Neural cell (in vitro differentiated cells): ENCODE measurements around the gene RASGRP2. TPM values are rescaled to one million over a fixed set of nuclear protein-coding genes. Genes with fewer than 3 reads are reported as not detected.

Experiments
- H2AFZ ChIP-seq: fragments of 200-600, 300-800 bp; sonication (generic), shearing (Covaris generic); 2 replicates; pipeline ENCODE4 v1.6.0; 2014; ENCODE audit warnings: low read depth, mild to moderate bottlenecking, antibody characterized with exemption, low read length, moderate library complexity
- H3F3A ChIP-seq: fragments of 200-600 bp; shearing (Covaris generic); 2 replicates; pipeline ENCODE4 v1.6.1; 2016; ENCODE audit warnings: mild to moderate bottlenecking, moderate library complexity, mixed read lengths, antibody characterized with exemption, low read length; ENCODE audit not compliant: insufficient read depth, poor library complexity, severe bottlenecking
- H3K27ac ChIP-seq: fragments of 200-600, 300-800 bp; sonication (generic), shearing (Covaris generic); 2 replicates; pipeline ENCODE4 v1.5.1; 2014; ENCODE audit warnings: mild to moderate bottlenecking, low read length, moderate library complexity
- H3K27me3 ChIP-seq: fragments of 300-800, 200-600 bp; sonication (generic), shearing (Covaris generic); 2 replicates; pipeline ENCODE4 v1.6.0; 2014; ENCODE audit warnings: mild to moderate bottlenecking, low read depth, low read length, moderate library complexity; ENCODE audit not compliant: insufficient read depth
- H3K36me3 ChIP-seq: fragments of 300-800, 200-600 bp; sonication (generic), shearing (Covaris generic); 2 replicates; pipeline ENCODE4 v1.5.1; 2014; ENCODE audit warnings: mild to moderate bottlenecking, antibody characterized with exemption, low read length, moderate library complexity; ENCODE audit not compliant: insufficient read depth
- H3K4me2 ChIP-seq: fragments of 300-800, 200-600 bp; sonication (generic), shearing (Covaris generic); 2 replicates; pipeline ENCODE4 v1.6.0; 2014; ENCODE audit warnings: mild to moderate bottlenecking, low read length
- H3K4me3 ChIP-seq: fragments of 300-800, 200-600 bp; sonication (generic), shearing (Covaris generic); 2 replicates; pipeline ENCODE4 v1.5.1; 2014; ENCODE audit warnings: mild to moderate bottlenecking, low read length, moderate library complexity
- H3K79me2 ChIP-seq: fragments of 200-600 bp; shearing (Covaris generic); replicated peaks from 2 replicates; pipeline ENCODE4 v1.6.0; 2014; ENCODE audit warnings: mild to moderate bottlenecking, low read length, moderate library complexity; ENCODE audit not compliant: insufficient read depth
- H3K9ac ChIP-seq: fragments of 300-800, 200-600 bp; sonication (generic), shearing (Covaris generic); 2 replicates; pipeline ENCODE4 v1.6.1; 2016; ENCODE audit warnings: mild to moderate bottlenecking, low read length, mixed read lengths
- H3K9me2 ChIP-seq: fragments of 200-600 bp; shearing (Covaris generic); 2 replicates; pipeline ENCODE4 v1.6.1; 2016; ENCODE audit warnings: mild to moderate bottlenecking, low read length, mixed read lengths; ENCODE audit not compliant: insufficient read depth
- H3K9me3 ChIP-seq: fragments of 200-600, 300-800 bp; sonication (generic), shearing (Covaris generic); 2 replicates; pipeline ENCODE4 v1.6.1; 2016; ENCODE audit warnings: mild to moderate bottlenecking, mixed run types, low read length, moderate library complexity, mixed read lengths
- H4K20me1 ChIP-seq: fragments of 200-600 bp; shearing (Covaris generic); 2 replicates; pipeline ENCODE4 v1.6.1; 2016; ENCODE audit warnings: mild to moderate bottlenecking, mixed run types; ENCODE audit not compliant: insufficient read depth
- EP300 ChIP-seq: fragments of 450-650 bp; conservative IDR thresholded peaks from 2 replicates; pipeline ENCODE4 v1.6.1; 2014; ENCODE audit warnings: antibody characterized with exemption, mild to moderate bottlenecking, moderate library complexity; ENCODE audit not compliant: poor library complexity, severe bottlenecking
- EZH2 ChIP-seq: fragments of 200-600, 300-800 bp; shearing (Covaris generic), sonication (generic); IDR thresholded peaks from 2 replicates; pipeline ENCODE4 v1.6.1; 2014; ENCODE audit warnings: antibody characterized with exemption, low read length, borderline replicate concordance, mild to moderate bottlenecking; ENCODE audit not compliant: insufficient read depth, poor library complexity, severe bottlenecking
- MXI1 ChIP-seq: fragments of 450-650 bp; conservative IDR thresholded peaks from 2 replicates; pipeline ENCODE4 v1.6.1; 2014; ENCODE audit warnings: antibody characterized with exemption, mild to moderate bottlenecking; ENCODE audit not compliant: poor library complexity, severe bottlenecking
- POLR2AphosphoS5 ChIP-seq: IDR thresholded peaks from 2 replicates; pipeline ENCODE4 v1.6.1; 2012
- RAD21 ChIP-seq: fragments of 450-650 bp; conservative IDR thresholded peaks from 2 replicates; pipeline ENCODE4 v1.6.1; 2014; ENCODE audit warnings: antibody characterized with exemption, mild to moderate bottlenecking, moderate library complexity
- SMC3 ChIP-seq: fragments of 450-650 bp; conservative IDR thresholded peaks from 2 replicates; pipeline ENCODE4 v1.6.1; 2014; ENCODE audit warnings: antibody characterized with exemption, mild to moderate bottlenecking, moderate library complexity; ENCODE audit not compliant: poor library complexity
- TAF1 ChIP-seq: IDR thresholded peaks from 2 replicates; pipeline ENCODE4 v1.6.1; 2012; ENCODE audit warnings: low read depth
- polyA plus RNA-seq: library from polyadenylated mRNA; depleted of rRNA; stranded (reverse); fragments of >200 nt; gene quantifications from 2 replicates; pipeline ENCODE4 v1.2.3, GENCODE V29; 2014
- TF ChIP-seq, protein P1 (sequence below): IDR thresholded peaks from 2 replicates; pipeline ENCODE4 v1.6.1; 2012; ENCODE audit warnings: borderline replicate concordance
- TF ChIP-seq, protein P2 (sequence below): fragments of 450-650 bp; IDR thresholded peaks from 2 replicates; pipeline ENCODE4 v1.5.1; 2014; ENCODE audit warnings: antibody characterized with exemption, mild to moderate bottlenecking, moderate library complexity; ENCODE audit not compliant: poor library complexity, severe bottlenecking

RASGRP2 gene
- polyA plus RNA-seq, 1 donor from 2014 or later = 4.5 TPM

DNA sequence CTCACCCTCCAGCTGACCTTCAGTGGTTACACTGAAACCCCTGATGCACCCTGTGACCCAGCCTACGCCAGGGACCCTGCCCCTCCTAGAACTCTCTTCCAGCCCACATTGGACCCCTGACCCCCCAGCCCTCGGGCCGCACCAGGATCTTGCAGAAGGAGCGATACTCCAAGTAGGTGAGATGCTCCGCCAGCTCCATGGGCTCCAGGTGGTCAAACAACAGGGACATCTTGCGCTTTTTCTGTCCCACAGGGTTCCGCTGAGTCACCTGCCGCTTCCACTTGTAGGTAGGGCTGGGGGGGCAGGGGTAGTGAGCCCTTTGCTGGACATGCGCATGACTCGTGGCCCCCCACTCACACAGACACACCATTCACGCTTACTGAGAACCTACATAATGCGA is 4.1 kb downstream of the RASGRP2 start:
- H3K4me3 ChIP-seq = no peak overlapping the region
- no peaks in the 10 kb centered on the region for H3K9me3 ChIP-seq
- no peaks in the 10 kb centered on the region for H3K79me2 ChIP-seq
- H3K36me3 ChIP-seq = no peaks in the 10 kb centered on the region
- peaks cover 44% of the 10 kb centered on the region for H3K27me3 ChIP-seq
- H2AFZ ChIP-seq = no peak overlapping the region
- no peaks in the 10 kb centered on the region for H4K20me1 ChIP-seq
- no peak overlapping the region for H3K9ac ChIP-seq
- H3K4me2 ChIP-seq = no peak overlapping the region
- TF ChIP-seq POLR2AphosphoS5 (no peak), SMC3 (no peak), TAF1 (no peak), EP300 (no peak), EZH2 (no peak), RAD21 (no peak), MXI1 (no peak)
- TF ChIP-seq, protein P1, sequence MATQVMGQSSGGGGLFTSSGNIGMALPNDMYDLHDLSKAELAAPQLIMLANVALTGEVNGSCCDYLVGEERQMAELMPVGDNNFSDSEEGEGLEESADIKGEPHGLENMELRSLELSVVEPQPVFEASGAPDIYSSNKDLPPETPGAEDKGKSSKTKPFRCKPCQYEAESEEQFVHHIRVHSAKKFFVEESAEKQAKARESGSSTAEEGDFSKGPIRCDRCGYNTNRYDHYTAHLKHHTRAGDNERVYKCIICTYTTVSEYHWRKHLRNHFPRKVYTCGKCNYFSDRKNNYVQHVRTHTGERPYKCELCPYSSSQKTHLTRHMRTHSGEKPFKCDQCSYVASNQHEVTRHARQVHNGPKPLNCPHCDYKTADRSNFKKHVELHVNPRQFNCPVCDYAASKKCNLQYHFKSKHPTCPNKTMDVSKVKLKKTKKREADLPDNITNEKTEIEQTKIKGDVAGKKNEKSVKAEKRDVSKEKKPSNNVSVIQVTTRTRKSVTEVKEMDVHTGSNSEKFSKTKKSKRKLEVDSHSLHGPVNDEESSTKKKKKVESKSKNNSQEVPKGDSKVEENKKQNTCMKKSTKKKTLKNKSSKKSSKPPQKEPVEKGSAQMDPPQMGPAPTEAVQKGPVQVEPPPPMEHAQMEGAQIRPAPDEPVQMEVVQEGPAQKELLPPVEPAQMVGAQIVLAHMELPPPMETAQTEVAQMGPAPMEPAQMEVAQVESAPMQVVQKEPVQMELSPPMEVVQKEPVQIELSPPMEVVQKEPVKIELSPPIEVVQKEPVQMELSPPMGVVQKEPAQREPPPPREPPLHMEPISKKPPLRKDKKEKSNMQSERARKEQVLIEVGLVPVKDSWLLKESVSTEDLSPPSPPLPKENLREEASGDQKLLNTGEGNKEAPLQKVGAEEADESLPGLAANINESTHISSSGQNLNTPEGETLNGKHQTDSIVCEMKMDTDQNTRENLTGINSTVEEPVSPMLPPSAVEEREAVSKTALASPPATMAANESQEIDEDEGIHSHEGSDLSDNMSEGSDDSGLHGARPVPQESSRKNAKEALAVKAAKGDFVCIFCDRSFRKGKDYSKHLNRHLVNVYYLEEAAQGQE = no peak
- TF ChIP-seq, protein P2, sequence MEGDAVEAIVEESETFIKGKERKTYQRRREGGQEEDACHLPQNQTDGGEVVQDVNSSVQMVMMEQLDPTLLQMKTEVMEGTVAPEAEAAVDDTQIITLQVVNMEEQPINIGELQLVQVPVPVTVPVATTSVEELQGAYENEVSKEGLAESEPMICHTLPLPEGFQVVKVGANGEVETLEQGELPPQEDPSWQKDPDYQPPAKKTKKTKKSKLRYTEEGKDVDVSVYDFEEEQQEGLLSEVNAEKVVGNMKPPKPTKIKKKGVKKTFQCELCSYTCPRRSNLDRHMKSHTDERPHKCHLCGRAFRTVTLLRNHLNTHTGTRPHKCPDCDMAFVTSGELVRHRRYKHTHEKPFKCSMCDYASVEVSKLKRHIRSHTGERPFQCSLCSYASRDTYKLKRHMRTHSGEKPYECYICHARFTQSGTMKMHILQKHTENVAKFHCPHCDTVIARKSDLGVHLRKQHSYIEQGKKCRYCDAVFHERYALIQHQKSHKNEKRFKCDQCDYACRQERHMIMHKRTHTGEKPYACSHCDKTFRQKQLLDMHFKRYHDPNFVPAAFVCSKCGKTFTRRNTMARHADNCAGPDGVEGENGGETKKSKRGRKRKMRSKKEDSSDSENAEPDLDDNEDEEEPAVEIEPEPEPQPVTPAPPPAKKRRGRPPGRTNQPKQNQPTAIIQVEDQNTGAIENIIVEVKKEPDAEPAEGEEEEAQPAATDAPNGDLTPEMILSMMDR = no peak
- H3F3A ChIP-seq = no peaks in the 10 kb centered on the region
- no peak overlapping the region for H3K27ac ChIP-seq
- H3K9me2 ChIP-seq = no peaks in the 10 kb centered on the region

DNA sequence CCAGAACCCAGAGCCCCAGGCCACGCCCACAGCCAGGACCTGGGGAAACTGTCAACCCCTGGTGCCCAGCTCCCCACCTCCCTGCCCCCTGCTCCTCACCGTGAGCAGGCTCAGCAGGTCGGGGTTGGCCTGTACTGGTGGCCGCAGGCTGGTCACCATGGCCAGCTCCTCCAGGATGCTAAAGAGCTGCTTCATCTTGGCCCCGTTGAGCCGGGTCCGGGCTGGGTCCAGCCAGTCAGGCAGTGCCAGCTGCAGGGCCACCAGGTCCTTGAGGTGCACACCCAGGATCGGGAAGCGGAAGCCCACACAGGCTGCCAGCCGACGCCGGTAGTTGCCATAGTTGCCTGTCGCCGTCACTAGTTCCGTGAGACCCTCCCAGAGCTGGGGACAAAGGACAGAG is 7.3 kb downstream of the RASGRP2 start:
- no peaks in the 10 kb centered on the region for H3K79me2 ChIP-seq
- no peaks in the 10 kb centered on the region for H4K20me1 ChIP-seq
- no peak overlapping the region for H2AFZ ChIP-seq
- H3K27me3 ChIP-seq = peaks cover 15% of the 10 kb centered on the region
- no peaks in the 10 kb centered on the region for H3F3A ChIP-seq
- TF ChIP-seq, protein P2 = no peak
- no peak for TF ChIP-seq MXI1
- TF ChIP-seq SMC3 = no peak
- TF ChIP-seq RAD21 = no peak
- TF ChIP-seq EP300 = no peak
- no peak overlapping the region for H3K4me3 ChIP-seq
- no peaks in the 10 kb centered on the region for H3K9me3 ChIP-seq
- no peaks in the 10 kb centered on the region for H3K36me3 ChIP-seq
- H3K27ac ChIP-seq = no peak overlapping the region
- no peak overlapping the region for H3K4me2 ChIP-seq
- no peaks in the 10 kb centered on the region for H3K9me2 ChIP-seq
- H3K9ac ChIP-seq = no peak overlapping the region
